K562 (cell line): ENCODE data around the gene DLGAP1. TPM values are rescaled to one million over a fixed set of nuclear protein-coding genes. Genes with fewer than 3 reads are reported as not detected.

Experiments used
- CAMTA2 ChIP-seq: fragments of 250-450 bp; sonication (Bioruptor Pico); conservative IDR thresholded peaks from 2 replicates; pipeline ENCODE4 v1.5.1; 2022
- CHD1 ChIP-seq: fragments of 200-600 bp; sonication (generic); IDR thresholded peaks from one replicate; pipeline ENCODE4 v1.6.1; 2012; ENCODE audit warnings: mild to moderate bottlenecking, moderate library complexity, low read length, inconsistent platforms
- DPF2 ChIP-seq: fragments of 450-650 bp; IDR thresholded peaks from 2 replicates; pipeline ENCODE4 v1.6.1; 2016
- E2F3 ChIP-seq: fragments of 250-450 bp; sonication (Bioruptor Pico); IDR thresholded peaks from 2 replicates; pipeline ENCODE4 v1.4.0; 2020; ENCODE audit warnings: mild to moderate bottlenecking
- ELF2 ChIP-seq: fragments of 250-450 bp; sonication (Bioruptor Pico); IDR thresholded peaks from 2 replicates; pipeline ENCODE4 v1.5.0; 2021; ENCODE audit warnings: mild to moderate bottlenecking
- ETS2 ChIP-seq: IDR thresholded peaks from 2 replicates; pipeline ENCODE4 v1.6.1; 2016; ENCODE audit warnings: borderline replicate concordance, missing genetic modification characterization, mild to moderate bottlenecking, moderate library complexity, missing compliant biosample characterization; ENCODE audit not compliant: poor library complexity, severe bottlenecking
- ETV1 ChIP-seq: fragments of 450-650 bp; conservative IDR thresholded peaks from 2 replicates; pipeline ENCODE4 v1.6.1; 2016; ENCODE audit warnings: missing genetic modification characterization, control low read depth, low read depth, missing compliant biosample characterization
- FOXJ2 ChIP-seq: fragments of 200-800 bp; sonication (Bioruptor generic); IDR thresholded peaks from 2 replicates; pipeline ENCODE4 v1.6.1; 2016; ENCODE audit warnings: missing genetic modification characterization, missing compliant biosample characterization
- HDAC2 ChIP-seq: fragments of 450-650 bp; IDR thresholded peaks from 2 replicates; pipeline ENCODE4 v1.6.1; 2016; ENCODE audit warnings: mild to moderate bottlenecking
- MAFF ChIP-seq: IDR thresholded peaks from 2 replicates; pipeline ENCODE4 v1.6.1; 2012; ENCODE audit warnings: low read length, improper control_type of control experiment
- MAZ ChIP-seq, 2 experiments: fragments of 450-650 bp in 1 of 2; sonication (generic) in 1 of 2; formaldehyde crosslinking; IDR thresholded peaks in 1 of 2; conservative IDR thresholded peaks in 1 of 2; 2 replicates each; pipeline versions ENCODE4 v1.4.0 to v1.5.0; 2020; ENCODE audit warnings: mild to moderate bottlenecking in 1 of 2, missing genetic modification reagents in 1 of 2
- MECOM ChIP-seq: fragments of 250-450 bp; sonication (Bioruptor Pico); IDR thresholded peaks from 2 replicates; pipeline ENCODE4 v1.8.0; 2022; ENCODE audit warnings: inconsistent platforms
- NELFE ChIP-seq: IDR thresholded peaks from 2 replicates; pipeline ENCODE4 v1.6.1; 2011; ENCODE audit warnings: mild to moderate bottlenecking; ENCODE audit not compliant: insufficient read depth, insufficient read length
- PTBP1 ChIP-seq: fragments of 200-400 bp; formaldehyde crosslinking; IDR thresholded peaks from 2 replicates; pipeline ENCODE4 v1.6.1; 2017; ENCODE audit warnings: low read depth, low read length
- RBFOX2 ChIP-seq: fragments of 200-400 bp; formaldehyde crosslinking; IDR thresholded peaks from 2 replicates; pipeline ENCODE4 v1.6.1; 2017; ENCODE audit warnings: low read depth, mild to moderate bottlenecking, low read length, moderate library complexity
- RFX5 ChIP-seq: IDR thresholded peaks from 2 replicates; pipeline ENCODE4 v1.6.1; 2011; ENCODE audit warnings: low read depth, mild to moderate bottlenecking, improper control_type of control experiment, low read length
- SMAD3 ChIP-seq: fragments of 450-650 bp; formaldehyde crosslinking; conservative IDR thresholded peaks from 2 replicates; pipeline ENCODE4 v1.4.0; 2020; ENCODE audit warnings: mild to moderate bottlenecking
- SRF ChIP-seq, 2 experiments: fragments of 250-450, 450-650 bp in 1 of 2; sonication (Bioruptor Pico) in 1 of 2; sonication (generic) in 1 of 2; formaldehyde crosslinking; IDR thresholded peaks; 2 replicates each; pipeline versions ENCODE4 v1.5.0 to v1.5.1; 2020 to 2022; ENCODE audit warnings: mild to moderate bottlenecking in 1 of 2, missing genetic modification reagents in 1 of 2
- SUPT5H ChIP-seq: fragments of 450-650 bp; IDR thresholded peaks from 2 replicates; pipeline ENCODE4 v1.6.1; 2016
- ZNF551 ChIP-seq: fragments of 250-450 bp; sonication (Bioruptor Pico); IDR thresholded peaks from 2 replicates; pipeline ENCODE4 v1.5.0; 2021; ENCODE audit warnings: mild to moderate bottlenecking, moderate library complexity
- ZNF717 ChIP-seq: fragments of 250-450 bp; sonication (Bioruptor Pico); IDR thresholded peaks from 2 replicates; pipeline ENCODE4 v1.5.0; 2021
- ZSCAN32 ChIP-seq: fragments of 450-650 bp; formaldehyde crosslinking; IDR thresholded peaks from 2 replicates; pipeline ENCODE4 v1.4.0; 2020; ENCODE audit warnings: mild to moderate bottlenecking, moderate library complexity
- polyA plus RNA-seq, 8 experiments: library from polyadenylated mRNA; depleted of rRNA in 4 of 8; stranded (reverse) in 5 of 8; unstranded in 3 of 8; fragments of >200 nt; fragmentation: Nextera tagmentation in 2 of 8; fragmentation: Illumina TruSeq in 1 of 8; extraction: Ambion mirVana in 2 of 8; extraction: Trizol in 1 of 8; gene quantifications; 2 replicates each; pipeline versions ENCODE4 v1.2.1 to v1.2.3, GENCODE V29; 2011 to 2014; ENCODE audit warnings: inconsistent platforms in 1 of 8, missing spikeins in 1 of 8
- total RNA-seq, 7 experiments: library from RNA; depleted of rRNA in 6 of 7; stranded (reverse); fragments of >200 nt in 6 of 7; fragmentation: Illumina TruSeq in 2 of 7; extraction: Trizol in 2 of 7; gene quantifications; 2 replicates each; pipeline versions ENCODE4 v1.2.1 to v1.2.3, GENCODE V29; 2011 to 2021; ENCODE audit warnings: low replicate concordance in 1 of 7
- TF ChIP-seq, protein P1 (sequence below): sonication (generic); formaldehyde crosslinking; IDR thresholded peaks from 2 replicates; pipeline ENCODE4 v1.8.1; 2023; ENCODE audit warnings: mild to moderate bottlenecking, missing genetic modification reagents
- TF ChIP-seq, protein P2 (sequence below): fragments of 450-650 bp; IDR thresholded peaks from 2 replicates; pipeline ENCODE4 v1.6.1; 2018; ENCODE audit not compliant: partially characterized antibody

Gene DLGAP1
- total and polyA plus RNA-seq, 9 of the 15 experiments (the other 6 are each of a cell fraction or from before 2014, with no cell fraction given): 0.04 to 0.22 (median 0.08) TPM

DNA sequence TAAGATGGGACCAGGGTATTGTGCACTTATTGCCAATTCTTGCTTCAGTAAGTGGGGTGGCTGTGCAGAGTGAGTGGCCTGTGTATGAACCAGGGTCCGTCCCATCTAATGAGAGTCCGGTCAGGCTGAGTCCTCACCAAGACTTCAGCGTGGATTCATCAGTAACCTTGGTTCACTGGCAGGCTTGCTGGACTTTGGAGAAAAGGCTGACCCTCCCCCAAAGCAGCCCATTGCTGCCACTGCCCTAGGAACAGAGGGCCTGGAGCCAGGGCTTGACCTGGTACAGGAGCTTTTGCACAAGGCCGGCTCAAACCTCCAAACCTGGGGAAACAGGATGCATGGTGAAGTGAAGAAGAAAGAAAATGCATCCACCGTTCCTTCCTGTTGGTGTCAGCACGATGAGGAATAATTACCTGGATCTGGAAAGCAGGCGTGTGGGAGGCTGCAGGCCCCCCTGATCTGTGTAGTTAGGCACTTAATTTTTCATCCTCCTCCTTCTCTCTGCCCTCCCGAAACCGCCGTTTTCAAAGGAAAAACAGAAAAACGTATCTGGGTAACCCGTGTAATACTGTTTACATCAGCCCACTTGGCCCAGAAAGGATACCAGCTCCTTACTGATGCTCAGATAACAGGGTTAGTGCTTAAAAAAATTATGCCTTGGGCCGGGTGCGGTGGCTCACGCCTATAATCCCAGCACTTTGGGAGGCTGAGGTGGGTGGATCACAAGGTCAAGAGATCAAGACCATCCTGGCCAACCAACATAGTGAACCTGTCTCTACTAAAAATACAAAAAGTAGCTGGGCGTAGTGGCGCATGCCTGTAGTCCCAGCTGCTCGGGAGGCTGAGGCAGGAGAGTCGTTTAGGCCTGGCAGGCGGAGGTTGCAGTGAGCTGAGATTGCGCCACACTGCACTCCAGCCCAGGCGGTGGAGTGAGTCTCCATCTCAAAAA is 857.4 kb downstream of the DLGAP1 start (continued):
- TF ChIP-seq RFX5 (no peak), CAMTA2 (CRISPR knock-in tag) (no peak; the same call in 1 of the 2 replicates), DPF2 (no peak), MAFF (no peak), ZSCAN32 (CRISPR knock-in tag) (peak; percentile 45; the same call in 1 of the 2 replicates), CHD1 (peak; percentile 31), ETV1 (no peak), ZNF717 (0 out of 2 replicates have a peak, but pooled peaks have one; percentile 55), MAZ (CRISPR knock-in tag; conservative IDR thresholded peaks at IDR 0.05 in 1 of 2, IDR thresholded peaks at IDR 0.05 in 1 of 2) (0 out of 4 replicates have a peak, but pooled peaks of 1 of the 2 experiments have one; percentile 33), SMAD3 (CRISPR knock-in tag) (peak; percentile 7; the same call in 1 of the 2 replicates), RBFOX2 (0 out of 2 replicates have a peak, but pooled peaks have one; percentile 31), FOXJ2 (tag) (0 out of 2 replicates have a peak, but pooled peaks have one; percentile 72), SRF (CRISPR knock-in tag; IDR thresholded peaks at IDR 0.05) (0 out of 4 replicates have a peak, but pooled peaks of 1 of the 2 experiments have one; percentile 5), ELF2 (CRISPR knock-in tag) (peak; percentile 12; the same call in 1 of the 2 replicates), MECOM (CRISPR knock-in tag) (0 out of 2 replicates have a peak, but pooled peaks have one; percentile 28), ZNF551 (CRISPR knock-in tag) (no peak), PTBP1 (no peak), NELFE (no peak), HDAC2 (no peak), SUPT5H (no peak), ETS2 (tag) (peak; percentile 73), E2F3 (CRISPR knock-in tag) (0 out of 2 replicates have a peak, but pooled peaks have one; percentile 20)
- TF ChIP-seq, protein P1, sequence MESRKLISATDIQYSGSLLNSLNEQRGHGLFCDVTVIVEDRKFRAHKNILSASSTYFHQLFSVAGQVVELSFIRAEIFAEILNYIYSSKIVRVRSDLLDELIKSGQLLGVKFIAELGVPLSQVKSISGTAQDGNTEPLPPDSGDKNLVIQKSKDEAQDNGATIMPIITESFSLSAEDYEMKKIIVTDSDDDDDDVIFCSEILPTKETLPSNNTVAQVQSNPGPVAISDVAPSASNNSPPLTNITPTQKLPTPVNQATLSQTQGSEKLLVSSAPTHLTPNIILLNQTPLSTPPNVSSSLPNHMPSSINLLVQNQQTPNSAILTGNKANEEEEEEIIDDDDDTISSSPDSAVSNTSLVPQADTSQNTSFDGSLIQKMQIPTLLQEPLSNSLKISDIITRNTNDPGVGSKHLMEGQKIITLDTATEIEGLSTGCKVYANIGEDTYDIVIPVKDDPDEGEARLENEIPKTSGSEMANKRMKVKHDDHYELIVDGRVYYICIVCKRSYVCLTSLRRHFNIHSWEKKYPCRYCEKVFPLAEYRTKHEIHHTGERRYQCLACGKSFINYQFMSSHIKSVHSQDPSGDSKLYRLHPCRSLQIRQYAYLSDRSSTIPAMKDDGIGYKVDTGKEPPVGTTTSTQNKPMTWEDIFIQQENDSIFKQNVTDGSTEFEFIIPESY (CRISPR knock-in tag): peak; percentile 85
- TF ChIP-seq, protein P2, sequence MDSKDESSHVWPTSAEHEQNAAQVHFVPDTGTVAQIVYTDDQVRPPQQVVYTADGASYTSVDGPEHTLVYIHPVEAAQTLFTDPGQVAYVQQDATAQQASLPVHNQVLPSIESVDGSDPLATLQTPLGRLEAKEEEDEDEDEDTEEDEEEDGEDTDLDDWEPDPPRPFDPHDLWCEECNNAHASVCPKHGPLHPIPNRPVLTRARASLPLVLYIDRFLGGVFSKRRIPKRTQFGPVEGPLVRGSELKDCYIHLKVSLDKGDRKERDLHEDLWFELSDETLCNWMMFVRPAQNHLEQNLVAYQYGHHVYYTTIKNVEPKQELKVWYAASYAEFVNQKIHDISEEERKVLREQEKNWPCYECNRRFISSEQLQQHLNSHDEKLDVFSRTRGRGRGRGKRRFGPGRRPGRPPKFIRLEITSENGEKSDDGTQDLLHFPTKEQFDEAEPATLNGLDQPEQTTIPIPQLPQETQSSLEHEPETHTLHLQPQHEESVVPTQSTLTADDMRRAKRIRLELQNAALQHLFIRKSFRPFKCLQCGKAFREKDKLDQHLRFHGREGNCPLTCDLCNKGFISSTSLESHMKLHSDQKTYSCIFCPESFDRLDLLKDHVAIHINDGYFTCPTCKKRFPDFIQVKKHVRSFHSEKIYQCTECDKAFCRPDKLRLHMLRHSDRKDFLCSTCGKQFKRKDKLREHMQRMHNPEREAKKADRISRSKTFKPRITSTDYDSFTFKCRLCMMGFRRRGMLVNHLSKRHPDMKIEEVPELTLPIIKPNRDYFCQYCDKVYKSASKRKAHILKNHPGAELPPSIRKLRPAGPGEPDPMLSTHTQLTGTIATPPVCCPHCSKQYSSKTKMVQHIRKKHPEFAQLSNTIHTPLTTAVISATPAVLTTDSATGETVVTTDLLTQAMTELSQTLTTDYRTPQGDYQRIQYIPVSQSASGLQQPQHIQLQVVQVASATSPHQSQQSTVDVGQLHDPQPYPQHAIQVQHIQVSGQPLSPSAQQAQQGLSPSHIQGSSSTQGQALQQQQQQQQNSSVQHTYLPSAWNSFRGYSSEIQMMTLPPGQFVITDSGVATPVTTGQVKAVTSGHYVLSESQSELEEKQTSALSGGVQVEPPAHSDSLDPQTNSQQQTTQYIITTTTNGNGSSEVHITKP: no peak
